ENCODE data around the gene NFATC3. TPM values are rescaled to one million over a fixed set of nuclear protein-coding genes. Genes with fewer than 3 reads are reported as not detected.
A peak's percentile ranks its signal among the peaks of the same experiment; 100 is the strongest.
"Not testable (repeated sequence)": the region's sequence is repeated elsewhere in the genome, so short reads cannot be mapped to it uniquely, and the experiment has no call there.

NFATC3 gene
- total and polyA plus RNA-seq, 2 donors from 2014 or later, result 15.0 to 37.7 TPM

DNA sequence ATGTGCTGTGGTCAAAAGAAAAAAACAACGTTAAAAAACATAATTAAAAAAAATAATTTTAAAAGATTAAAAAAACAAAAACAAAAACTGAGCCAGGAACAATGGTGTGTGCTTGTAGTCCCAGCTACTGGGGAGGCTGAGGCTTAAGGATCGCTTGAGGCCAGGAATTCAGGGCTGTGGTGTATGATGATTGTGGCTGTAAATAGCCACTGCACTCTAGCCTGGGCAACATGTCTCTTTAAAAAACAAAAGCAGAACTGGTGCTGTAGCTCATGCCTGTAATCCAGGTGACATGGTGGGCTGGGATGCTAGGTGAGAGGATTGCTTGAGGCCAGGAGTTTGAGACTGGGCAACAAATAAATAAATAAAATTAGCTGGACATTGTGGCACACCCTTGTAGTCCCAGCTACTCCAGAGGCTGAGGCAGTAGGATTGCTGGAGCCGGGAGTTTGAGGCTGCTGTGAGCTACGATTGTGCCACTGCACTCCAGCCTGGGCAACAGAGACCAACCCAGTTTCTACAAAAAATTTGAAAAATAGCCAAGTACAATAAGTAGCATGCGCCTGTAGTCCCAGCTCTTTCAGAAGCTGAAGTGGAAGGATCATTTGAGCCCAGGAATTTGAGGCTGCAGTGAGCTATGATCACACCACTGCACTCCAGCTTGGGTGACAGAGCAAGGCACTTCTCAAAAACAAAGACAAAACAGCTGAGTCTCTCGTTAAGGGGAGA is 43.6 kb downstream of the NFATC3 start:
- Histone ChIP-seq H3K36me3 (ENCODE audit: control insufficient read depth in 2 of 3, insufficient read depth in 3 of 3, low read length in 3 of 3) (peaks cover 0 to 3% (median 0%) of the 10 kb centered on the region in 3 donors), H3K9ac (ENCODE audit: low read length in 3 of 3) (peak overlapping the region in 1 of 3 donors; percentile 31), H3K27ac (ENCODE audit: low read depth in 2 of 2, low read length in 2 of 2) (peak overlapping the region in 1 of 2 donors; percentile 23), H3K27me3 (ENCODE audit: control insufficient read depth, insufficient read depth, low read length) (no peaks in the 10 kb centered on the region), H3K9me3 (ENCODE audit: control insufficient read depth in 2 of 3, insufficient read depth in 1 of 3, low read length in 3 of 3) (no peaks in the 10 kb centered on the region), H3K4me1 (ENCODE audit: control insufficient read depth in 2 of 3, insufficient read depth in 2 of 3, low read depth in 1 of 3, low read length in 3 of 3) (peaks cover 0 to 10% (median 2%) of the 10 kb centered on the region in 3 donors), H3K4me3 (ENCODE audit: low read length in 3 of 3) (no peak overlapping the region)
- intact Hi-C loops (cut with DNase I), result no loop called here
- DNase-seq (peak in 2 of 5 donors; percentile 50 to 64), FAIRE-seq (no peak)
- TF ChIP-seq, protein P1, sequence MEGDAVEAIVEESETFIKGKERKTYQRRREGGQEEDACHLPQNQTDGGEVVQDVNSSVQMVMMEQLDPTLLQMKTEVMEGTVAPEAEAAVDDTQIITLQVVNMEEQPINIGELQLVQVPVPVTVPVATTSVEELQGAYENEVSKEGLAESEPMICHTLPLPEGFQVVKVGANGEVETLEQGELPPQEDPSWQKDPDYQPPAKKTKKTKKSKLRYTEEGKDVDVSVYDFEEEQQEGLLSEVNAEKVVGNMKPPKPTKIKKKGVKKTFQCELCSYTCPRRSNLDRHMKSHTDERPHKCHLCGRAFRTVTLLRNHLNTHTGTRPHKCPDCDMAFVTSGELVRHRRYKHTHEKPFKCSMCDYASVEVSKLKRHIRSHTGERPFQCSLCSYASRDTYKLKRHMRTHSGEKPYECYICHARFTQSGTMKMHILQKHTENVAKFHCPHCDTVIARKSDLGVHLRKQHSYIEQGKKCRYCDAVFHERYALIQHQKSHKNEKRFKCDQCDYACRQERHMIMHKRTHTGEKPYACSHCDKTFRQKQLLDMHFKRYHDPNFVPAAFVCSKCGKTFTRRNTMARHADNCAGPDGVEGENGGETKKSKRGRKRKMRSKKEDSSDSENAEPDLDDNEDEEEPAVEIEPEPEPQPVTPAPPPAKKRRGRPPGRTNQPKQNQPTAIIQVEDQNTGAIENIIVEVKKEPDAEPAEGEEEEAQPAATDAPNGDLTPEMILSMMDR (IDR thresholded peaks at IDR 0.05; ENCODE audit: borderline replicate concordance, extremely low read depth, insufficient read depth), result no peak

DNA sequence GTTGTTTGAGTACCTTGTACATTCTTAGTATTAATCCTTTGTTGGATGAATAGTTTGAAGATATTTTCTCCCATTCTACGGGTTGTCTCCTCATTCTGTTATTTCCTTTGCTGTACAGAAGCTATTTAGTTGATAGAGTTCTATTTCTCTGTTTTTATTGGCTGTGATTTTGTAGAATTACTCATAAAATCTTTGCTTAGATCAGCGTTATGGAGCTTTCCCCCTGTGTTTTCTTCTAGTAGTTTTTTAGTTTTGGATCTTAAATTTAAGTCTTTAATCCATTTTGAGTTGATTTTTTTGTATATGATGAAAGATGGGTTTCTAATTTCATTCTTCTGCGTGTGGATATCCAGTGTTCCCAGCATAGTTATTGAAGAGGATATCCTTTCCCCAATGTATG is 45.4 kb downstream of the NFATC3 start:
- Histone ChIP-seq H3K4me1 (ENCODE audit: control insufficient read depth in 2 of 3, insufficient read depth in 2 of 3, low read depth in 1 of 3, low read length in 3 of 3) (peaks cover 0 to 10% (median 2%) of the 10 kb centered on the region in 3 donors), H3K9ac (ENCODE audit: low read length in 3 of 3) (no peak overlapping the region), H3K9me3 (ENCODE audit: control insufficient read depth in 2 of 3, insufficient read depth in 1 of 3, low read length in 3 of 3) (no peaks in the 10 kb centered on the region), H3K4me3 (ENCODE audit: low read length in 3 of 3) (no peak overlapping the region), H3K27me3 (ENCODE audit: control insufficient read depth, insufficient read depth, low read length) (no peaks in the 10 kb centered on the region), H3K36me3 (ENCODE audit: control insufficient read depth in 2 of 3, insufficient read depth in 3 of 3, low read length in 3 of 3) (peaks cover 0 to 3% (median 0%) of the 10 kb centered on the region in 3 donors), H3K27ac (ENCODE audit: low read depth in 2 of 2, low read length in 2 of 2) (no peak overlapping the region)
- DNase-seq, result no peak
- intact Hi-C loops (cut with DNase I), result no loop called here
- FAIRE-seq, result no peak
- TF ChIP-seq, protein P1 (IDR thresholded peaks at IDR 0.05; ENCODE audit: borderline replicate concordance, extremely low read depth, insufficient read depth), result no peak

DNA sequence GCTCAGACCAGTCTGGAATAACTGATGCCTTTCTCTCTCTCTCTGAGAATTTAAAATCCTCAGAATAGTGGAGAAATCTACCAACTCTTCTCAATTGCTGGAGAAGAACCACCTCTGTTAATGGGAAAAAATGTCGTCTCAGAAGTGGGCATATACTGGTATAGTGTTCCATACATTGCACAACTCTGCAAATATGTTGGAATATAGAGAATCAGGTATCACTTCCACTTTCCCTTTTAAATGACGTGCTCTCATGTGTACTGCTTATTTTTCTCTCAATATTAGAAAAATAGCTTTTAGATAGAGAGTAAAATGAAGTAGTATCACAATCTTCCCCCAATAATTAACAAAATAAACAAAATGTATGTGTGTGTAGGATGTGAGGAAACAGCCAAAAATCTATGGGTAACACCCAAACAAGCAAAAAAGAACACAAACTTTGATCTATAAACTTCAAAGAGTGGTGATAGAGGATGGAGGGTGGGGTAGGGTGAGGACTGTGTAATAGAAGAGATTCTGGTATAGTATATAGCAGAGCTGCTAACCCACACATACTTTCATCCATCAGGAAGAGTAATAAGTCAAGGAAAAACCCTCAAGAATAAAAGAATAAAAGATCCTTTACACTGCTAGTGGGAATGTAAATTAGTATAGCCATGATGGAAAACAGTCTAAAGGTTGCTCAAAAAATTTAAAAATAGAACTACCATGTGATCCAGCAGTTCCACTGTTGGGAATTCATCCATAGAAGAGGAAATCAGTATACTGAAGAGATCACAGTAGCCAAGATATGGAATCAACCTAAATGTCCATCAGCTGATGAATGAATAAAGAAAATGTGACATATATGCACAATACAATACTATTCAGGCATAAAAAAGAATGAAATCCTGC is 46.9 kb downstream of the NFATC3 start:
- H3K27me3 ChIP-seq (ENCODE audit: control insufficient read depth, insufficient read depth, low read length), result no peaks in the 10 kb centered on the region
- FAIRE-seq, result no peak

DNA sequence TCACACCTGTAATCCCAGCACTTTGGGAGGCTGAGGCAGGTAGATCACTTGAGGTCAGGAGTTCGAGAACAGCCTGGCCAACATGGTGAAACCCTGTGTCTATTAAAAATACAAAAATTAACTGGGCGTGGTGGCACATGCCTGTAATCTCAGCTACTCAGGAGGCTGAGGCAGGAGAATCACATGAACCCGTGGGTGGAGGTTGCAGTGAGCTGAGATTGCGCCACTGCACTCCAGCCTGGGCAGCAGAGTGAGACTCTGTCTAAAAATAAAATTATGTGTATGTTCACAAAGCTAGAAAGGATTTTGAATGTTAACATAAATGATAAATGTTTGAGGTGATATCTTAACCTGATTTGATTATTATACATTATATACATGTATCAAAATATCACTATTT is 47.8 kb downstream of the NFATC3 start:
- H3K27me3 ChIP-seq (ENCODE audit: control insufficient read depth, insufficient read depth, low read length); H3K36me3 ChIP-seq (ENCODE audit: control insufficient read depth in 2 of 3, insufficient read depth in 3 of 3, low read length in 3 of 3); H3K9me3 ChIP-seq (ENCODE audit: control insufficient read depth in 2 of 3, insufficient read depth in 1 of 3, low read length in 3 of 3); intact Hi-C loops (cut with DNase I); H3K9ac ChIP-seq (ENCODE audit: low read length in 3 of 3); FAIRE-seq; H3K4me3 ChIP-seq (ENCODE audit: low read length in 3 of 3); H3K27ac ChIP-seq (ENCODE audit: low read depth in 2 of 2, low read length in 2 of 2); DNase-seq: not testable (repeated sequence)
- peaks cover 0 to 10% (median 2%) of the 10 kb centered on the region in 3 donors for H3K4me1 ChIP-seq (ENCODE audit: control insufficient read depth in 2 of 3, insufficient read depth in 2 of 3, low read depth in 1 of 3, low read length in 3 of 3)

More for the DNA sequence above, 46.9 kb downstream of the NFATC3 start:
- H3K9me3 ChIP-seq (ENCODE audit: control insufficient read depth in 2 of 3, insufficient read depth in 1 of 3, low read length in 3 of 3), result no peaks in the 10 kb centered on the region
- TF ChIP-seq, protein P1 (IDR thresholded peaks at IDR 0.05; ENCODE audit: borderline replicate concordance, extremely low read depth, insufficient read depth), result no peak
- H3K9ac ChIP-seq (ENCODE audit: low read length in 3 of 3), result no peak overlapping the region
- no peak overlapping the region for H3K27ac ChIP-seq (ENCODE audit: low read depth in 2 of 2, low read length in 2 of 2)
- DNase-seq, result no peak
- intact Hi-C loops (cut with DNase I), result no loop called here
- H3K4me3 ChIP-seq (ENCODE audit: low read length in 3 of 3), result no peak overlapping the region
- H3K36me3 ChIP-seq (ENCODE audit: control insufficient read depth in 2 of 3, insufficient read depth in 3 of 3, low read length in 3 of 3), result no peaks in the 10 kb centered on the region
- peaks cover 0 to 10% (median 2%) of the 10 kb centered on the region in 3 donors for H3K4me1 ChIP-seq (ENCODE audit: control insufficient read depth in 2 of 3, insufficient read depth in 2 of 3, low read depth in 1 of 3, low read length in 3 of 3)

Data from kidney (tissue), 14 donors.